Mucosa of descending colon (tissue), 3 donors: ENCODE data around the gene NANOS2. TPM values are rescaled to one million over a fixed set of nuclear protein-coding genes. Genes with fewer than 3 reads are reported as not detected.

ENCODE experiments used
- ATAC-seq: fragments of 200-7000 bp; cut with Tn5 transposase; one replicate; pipeline ENCODE4 v1.9.1; 2020; ENCODE audit warnings: mild to moderate bottlenecking, moderate library complexity
- DNase-seq, 3 donors: peaks; one replicate each; pipeline ENCODE4 v3.0.0-alpha.2; 2020
- H3K36me3 ChIP-seq: fragments of 200-600 bp; one replicate; pipeline ENCODE4 v1.8.0; 2021; ENCODE audit warnings: low read depth, mild to moderate bottlenecking
- H3K4me1 ChIP-seq: fragments of 200-600 bp; one replicate; pipeline ENCODE4 v1.8.0; 2021; ENCODE audit warnings: low read depth, mild to moderate bottlenecking
- H3K4me3 ChIP-seq: fragments of 200-600 bp; one replicate; pipeline ENCODE4 v1.8.0; 2021; ENCODE audit warnings: mild to moderate bottlenecking
- H3K9me3 ChIP-seq: fragments of 200-600 bp; one replicate; pipeline ENCODE4 v1.8.0; 2021; ENCODE audit warnings: mild to moderate bottlenecking
- CTCF ChIP-seq: fragments of 200-600 bp; IDR thresholded peaks from one replicate; pipeline ENCODE4 v1.8.0; 2022; ENCODE audit warnings: antibody characterized with exemption, mild to moderate bottlenecking
- intact Hi-C, 2 donors: fragments of 100-400 bp; cut with DNase I in 1 of 2; cut with micrococcal nuclease in 1 of 2; formaldehyde crosslinking; loops; one replicate each; pipeline versions ENCODE4 v1.11.0 to v1.11.1; 2022; cut with DNase I, micrococcal nuclease
- total RNA-seq, 3 donors: library from RNA; stranded (reverse); fragmentation: NEBNext Ultra II Directional in 2 of 3; extraction: Animal tissue kit (Norgen Biotek cat#: 25700) in 2 of 3; gene quantifications; one replicate each; pipeline versions ENCODE4 v1.2.1 to v1.2.4, GENCODE V29; 2021 to 2023
- donor health status: DM: no; HTN: no; CAD: no; lungs with moderate emphysema.
- donor health status: DM: no; HTN: no; CAD: no.
- donor health status: DM: no; HTN: yes; CAD: no.

NANOS2 gene
- total RNA-seq, 3 donors from 2014 or later, result not detected

DNA sequence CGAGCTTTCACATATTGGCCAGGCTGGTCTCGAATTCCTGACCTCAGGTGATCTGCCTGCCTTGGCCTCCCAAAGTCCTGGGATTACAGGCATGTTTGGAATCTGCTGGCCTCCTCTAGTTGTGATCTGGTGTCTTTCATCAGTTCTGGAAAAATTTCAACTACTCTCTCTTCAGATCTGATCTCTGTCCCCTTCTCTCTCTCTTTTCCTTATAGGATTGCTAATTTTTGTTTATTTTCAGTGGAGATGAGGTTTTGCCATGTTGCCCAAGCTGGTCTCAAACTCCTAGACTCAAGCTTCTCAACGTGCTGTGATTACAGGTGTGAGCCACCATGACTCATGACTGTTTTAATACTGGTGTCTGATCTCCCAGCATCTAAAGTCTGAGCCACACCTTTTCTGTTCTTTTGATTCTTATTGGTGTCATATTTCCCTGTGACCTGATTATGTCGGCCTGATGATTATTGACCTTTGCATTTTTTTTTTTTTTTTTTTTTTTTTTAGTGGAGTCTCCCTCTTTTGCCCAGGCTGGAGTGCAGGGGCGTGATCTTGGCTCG, 10.4 kb upstream of the NANOS2 start:
- TF ChIP-seq CTCF, result no peak
- peak; percentile 57 for ATAC-seq
- Histone ChIP-seq H3K4me1 (peaks cover 3% of the 10 kb centered on the region), H3K36me3 (no peaks in the 10 kb centered on the region), H3K4me3 (no peak overlapping the region), H3K9me3 (no peaks in the 10 kb centered on the region)
- intact Hi-C loops, result no loop called here
- no peak for DNase-seq

DNA sequence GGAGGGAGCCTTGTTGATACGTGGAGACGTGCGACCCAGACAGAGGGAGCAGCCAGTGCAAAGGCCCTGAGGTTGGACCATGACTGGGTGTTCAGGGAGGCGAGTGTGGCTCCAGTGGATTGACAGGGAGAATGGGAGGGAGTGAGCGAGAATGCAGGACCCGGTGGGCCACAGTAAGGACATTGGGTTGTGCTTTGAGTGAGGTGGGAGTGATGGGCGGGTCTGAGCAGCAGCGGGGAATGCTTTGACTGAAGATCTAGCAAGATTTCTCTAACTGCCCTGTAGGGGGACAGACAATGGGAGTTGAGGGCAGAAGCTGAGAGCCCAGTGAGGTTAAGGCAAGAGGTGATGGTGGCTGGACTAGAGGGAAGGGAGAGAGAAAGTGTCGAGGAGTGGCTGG, 7.7 kb upstream of the NANOS2 start:
- DNase-seq, result no peak

DNA sequence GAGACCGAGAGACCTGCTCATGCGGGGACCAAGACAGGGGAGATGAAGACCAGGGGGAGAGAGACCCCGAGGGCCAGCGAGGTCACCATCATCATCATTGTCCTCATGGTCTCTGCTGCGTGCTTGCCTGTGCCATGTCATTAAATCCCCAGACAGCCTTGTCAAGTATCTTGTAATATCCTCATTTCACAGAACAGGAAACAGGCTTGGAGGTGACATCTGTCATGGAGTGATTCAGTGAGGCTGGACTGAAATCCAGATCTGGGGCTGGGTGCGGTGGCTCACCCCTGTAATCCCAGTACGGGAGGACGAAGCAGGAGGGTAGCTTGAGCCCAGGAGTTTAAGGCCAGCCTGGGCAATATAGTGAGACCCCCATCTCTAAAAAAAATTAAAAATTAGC, 5.9 kb upstream of the NANOS2 start:
- intact Hi-C loops, result no loop called here
- Histone ChIP-seq H3K4me1 (no peaks in the 10 kb centered on the region), H3K9me3 (no peaks in the 10 kb centered on the region), H3K36me3 (no peaks in the 10 kb centered on the region), H3K4me3 (no peak overlapping the region)
- ATAC-seq, result no peak
- DNase-seq, result peak in 1 of 3 donors; percentile 9
- TF ChIP-seq CTCF, result no peak

More for the DNA sequence above, 7.7 kb upstream of the NANOS2 start:
- intact Hi-C loops, result no loop called here
- no peak for TF ChIP-seq CTCF
- Histone ChIP-seq H3K4me1 (no peaks in the 10 kb centered on the region), H3K36me3 (no peaks in the 10 kb centered on the region), H3K9me3 (no peaks in the 10 kb centered on the region), H3K4me3 (no peak overlapping the region)
- ATAC-seq, result no peak

DNA sequence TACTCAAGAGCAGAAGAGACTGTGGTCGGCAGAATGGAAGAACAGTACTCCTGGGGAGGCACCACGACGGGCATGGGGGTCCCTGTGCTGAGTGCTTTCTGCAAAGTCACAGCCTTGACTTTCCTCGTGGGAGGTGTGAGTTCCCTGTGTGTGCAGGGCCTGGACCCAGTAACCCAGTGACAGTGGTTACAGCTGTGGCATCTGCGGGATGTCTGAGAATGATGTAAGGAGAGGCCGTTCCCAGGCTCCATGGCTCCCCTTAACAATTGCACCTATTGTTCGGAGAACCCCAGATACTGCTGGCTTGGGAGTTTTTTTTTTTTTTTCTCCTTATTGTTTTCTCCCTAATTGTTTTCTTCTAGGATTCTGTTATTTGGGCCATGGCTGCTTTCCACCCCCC, 5.1 kb upstream of the NANOS2 start:
- intact Hi-C loops, result no loop called here
- Histone ChIP-seq H3K36me3 (no peaks in the 10 kb centered on the region), H3K4me3 (no peak overlapping the region), H3K4me1 (no peaks in the 10 kb centered on the region), H3K9me3 (no peaks in the 10 kb centered on the region)
- peak in 1 of 3 donors; percentile 8 for DNase-seq
- TF ChIP-seq CTCF, result no peak
- no peak for ATAC-seq

GRCh38 chr19:45918721-45919120, 4.1 kb upstream of the NANOS2 start:
- no peaks in the 10 kb centered on the region for H3K36me3 ChIP-seq
- no peak overlapping the region for H3K4me3 ChIP-seq
- H3K9me3 ChIP-seq, result no peaks in the 10 kb centered on the region
- DNase-seq, result no peak
- H3K4me1 ChIP-seq, result no peaks in the 10 kb centered on the region
- no peak for TF ChIP-seq CTCF
- no peak for ATAC-seq
- intact Hi-C loops, result no loop called here
